Activated CD8-positive, alpha-beta memory T cell treated with anti-CD3 and anti-CD28 coated beads, Interleukin-2, amount 50 U/mL, for 48 hours (primary cell): ENCODE data around the gene ZFYVE26.
"Not testable (repeated sequence)": the region's sequence is repeated elsewhere in the genome, so short reads cannot be mapped to it uniquely, and the experiment has no call there.

Experiments used
- DNase-seq: peaks from one replicate; pipeline ENCODE4 v3.0.0-alpha.2; 2020

ZFYVE26 gene

DNA sequence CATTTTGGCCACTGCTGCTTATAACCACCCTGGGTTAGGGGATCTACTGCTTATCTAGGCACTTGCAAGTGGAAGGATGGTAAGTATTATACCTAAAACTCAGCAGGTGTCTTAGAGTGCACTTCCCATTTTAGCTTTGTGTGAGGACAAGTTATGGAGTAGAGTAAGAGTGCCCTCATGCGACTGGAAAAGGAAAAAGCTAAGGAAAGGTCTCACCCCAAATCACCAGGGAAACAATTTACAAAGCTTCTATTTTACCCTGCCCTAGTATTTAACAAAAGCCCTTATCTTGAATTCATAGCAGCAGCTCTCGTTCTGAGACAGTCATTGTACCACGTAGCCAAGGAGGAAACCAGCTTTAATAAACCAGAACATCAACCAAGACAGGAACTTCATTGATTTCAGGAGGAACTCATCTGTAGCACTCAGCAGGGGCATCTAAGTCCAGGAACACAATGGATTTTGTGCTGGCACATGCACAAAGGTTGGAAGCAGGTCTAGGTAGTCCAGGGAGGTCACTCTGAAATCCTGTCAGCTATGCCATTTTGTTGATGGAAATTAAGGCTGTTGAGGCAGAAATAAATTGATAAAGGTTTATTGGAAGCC is 111.8 kb downstream of the ZFYVE26 start:
- no peak for DNase-seq

DNA sequence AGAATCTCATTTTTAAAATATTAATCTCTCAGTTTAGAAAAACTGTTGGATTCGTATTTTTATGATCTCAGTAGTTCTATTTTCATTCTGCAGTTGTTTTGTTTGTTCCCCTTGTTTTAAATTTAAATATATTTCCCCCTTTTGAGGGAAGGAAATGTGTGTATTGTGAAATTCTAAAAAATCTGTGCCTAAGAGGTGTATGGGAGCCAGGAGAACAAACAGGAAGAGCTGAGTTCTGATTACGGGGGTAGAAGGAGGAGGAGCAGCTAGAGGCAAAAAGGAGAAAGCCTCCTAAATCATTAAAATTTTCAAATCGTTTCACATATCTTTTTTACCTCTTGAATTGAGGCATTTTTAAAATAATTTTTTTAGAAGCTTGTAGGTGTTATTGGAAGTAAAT is 112.4 kb downstream of the ZFYVE26 start:
- DNase-seq = no peak

DNA sequence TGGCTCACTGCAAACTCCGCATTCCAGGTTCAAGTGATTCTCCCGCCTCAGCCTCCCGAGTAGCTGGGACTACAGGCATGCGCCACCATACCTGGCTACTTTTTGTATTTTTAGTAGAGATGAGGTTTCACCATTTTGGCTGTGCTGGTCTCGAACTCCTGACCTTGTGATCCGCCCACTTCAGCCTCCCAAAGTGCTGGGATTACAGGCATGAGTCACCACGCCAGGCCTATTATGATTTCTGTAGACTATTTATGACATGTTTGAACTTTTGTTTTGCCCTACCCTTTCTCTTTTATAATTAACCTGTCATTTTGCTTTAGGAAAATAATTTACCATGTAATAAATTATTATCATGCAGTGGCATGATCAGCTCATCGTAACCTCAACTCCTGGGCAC is 114.9 kb downstream of the ZFYVE26 start, which contains the start of gene RDH12:
Gene RDH12, plus strand, starts transcription at position 395 of the 400 bp plus-strand sequence. CDS start 20,757 bp downstream, outside the sequence.
- DNase-seq = not testable (repeated sequence)

DNA sequence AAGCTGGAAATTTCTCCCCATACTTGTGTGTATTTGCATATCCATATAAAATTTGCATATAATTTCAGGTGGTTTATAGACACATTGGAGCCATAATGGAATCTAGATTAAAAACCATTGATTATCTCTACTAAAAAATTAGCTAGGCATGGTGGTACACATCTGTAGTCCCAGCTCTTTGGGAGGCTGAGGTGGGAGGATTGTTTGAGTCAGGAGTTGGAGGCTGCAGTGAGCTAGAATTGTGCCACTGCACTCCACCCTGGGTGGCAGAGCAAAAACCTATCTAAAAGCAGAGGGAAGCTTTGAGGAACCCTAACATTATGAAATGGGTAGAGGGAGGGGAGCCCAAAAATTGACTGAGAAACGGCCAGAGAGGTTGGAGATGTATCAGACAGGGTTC is 118.2 kb downstream of the ZFYVE26 start:
- no peak for DNase-seq

DNA sequence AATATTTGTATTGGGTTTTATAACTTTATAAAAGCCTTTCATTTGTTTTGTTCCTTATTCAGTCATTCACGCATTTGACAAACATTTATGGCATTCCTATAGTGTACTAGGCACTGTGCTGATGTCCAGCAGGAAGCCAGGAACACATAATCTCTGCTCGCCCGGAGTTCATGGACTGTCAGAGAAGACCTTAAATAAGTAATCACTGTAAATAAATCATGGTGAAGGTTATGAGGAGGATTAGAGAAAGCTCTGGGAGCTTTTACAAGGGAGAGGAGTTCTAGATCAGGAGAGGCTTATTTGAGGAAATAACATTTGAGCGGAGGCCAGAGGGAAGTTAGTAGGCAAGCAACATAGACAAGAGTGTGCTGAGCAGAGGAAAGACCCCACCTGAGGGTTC is 119.4 kb downstream of the ZFYVE26 start:
- no peak for DNase-seq
